ENCODE results near the gene ANKRD11.
"Not testable (repeated sequence)": the region's sequence is repeated elsewhere in the genome, so short reads cannot be mapped to it uniquely, and the experiment has no call there.

ANKRD11 gene

DNA sequence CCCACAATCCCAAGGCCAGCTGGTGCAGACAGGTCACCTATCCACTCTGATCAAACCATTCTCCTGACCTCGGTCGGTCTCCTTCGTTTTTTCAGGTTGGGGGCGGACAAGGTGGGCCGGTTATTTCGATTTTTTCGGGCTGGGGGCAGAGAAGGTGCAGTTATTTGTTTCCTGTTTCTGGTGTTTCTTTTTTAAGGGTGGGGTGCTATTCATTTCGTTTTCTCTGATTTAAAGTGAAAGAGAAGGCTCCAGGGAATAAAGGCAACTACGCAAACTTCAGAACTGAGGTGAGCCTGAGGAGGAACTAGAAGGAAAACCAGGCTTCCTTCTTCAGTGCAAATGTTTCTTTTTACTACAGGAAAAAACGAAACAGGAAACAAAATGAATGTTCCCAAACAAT is 64.8 kb downstream of the ANKRD11 start:
- TF ChIP-seq CTCF (IDR thresholded peaks at IDR 0.05; ENCODE audit: low read depth, low read length), result no peak
- no peak for DNase-seq (ENCODE audit: low read depth in 2 of 2)
- H3K4me3 ChIP-seq (replicated peaks in 1 of 2; ENCODE audit: low read depth in 2 of 2, low read length in 2 of 2), result no peak overlapping the region

DNA sequence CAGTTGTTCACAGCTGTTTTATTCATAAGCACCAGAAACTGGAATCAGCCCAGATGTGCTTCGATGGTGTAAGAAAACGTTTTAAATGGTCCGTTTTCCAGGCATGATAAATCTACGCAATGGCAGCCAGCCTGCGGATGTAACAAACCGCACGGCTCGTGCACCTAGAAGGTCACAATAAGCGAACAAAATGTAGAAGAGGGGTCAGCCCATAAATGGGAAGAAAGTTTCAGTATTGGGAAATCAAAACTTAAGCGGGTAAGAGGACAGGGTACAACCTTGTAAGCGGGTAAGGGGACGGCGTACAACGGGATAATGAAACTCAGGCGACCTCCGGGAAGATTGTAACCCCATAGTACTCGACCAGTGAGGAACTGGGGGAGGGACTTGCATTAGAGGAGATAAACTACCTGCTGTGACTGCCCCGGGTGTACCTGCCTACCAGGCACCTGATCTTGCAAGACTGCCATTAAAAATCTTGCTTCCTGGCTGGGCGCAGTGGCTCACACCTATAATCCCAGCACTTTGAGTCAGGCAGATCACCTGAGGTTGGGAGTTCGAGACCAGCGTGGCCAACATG is 66.6 kb downstream of the ANKRD11 start:
- no peak overlapping the region for H3K4me3 ChIP-seq (replicated peaks in 1 of 2; ENCODE audit: low read depth in 2 of 2, low read length in 2 of 2)
- no peak for DNase-seq (ENCODE audit: low read depth in 2 of 2)
- TF ChIP-seq CTCF (IDR thresholded peaks at IDR 0.05; ENCODE audit: low read depth, low read length), result no peak

DNA sequence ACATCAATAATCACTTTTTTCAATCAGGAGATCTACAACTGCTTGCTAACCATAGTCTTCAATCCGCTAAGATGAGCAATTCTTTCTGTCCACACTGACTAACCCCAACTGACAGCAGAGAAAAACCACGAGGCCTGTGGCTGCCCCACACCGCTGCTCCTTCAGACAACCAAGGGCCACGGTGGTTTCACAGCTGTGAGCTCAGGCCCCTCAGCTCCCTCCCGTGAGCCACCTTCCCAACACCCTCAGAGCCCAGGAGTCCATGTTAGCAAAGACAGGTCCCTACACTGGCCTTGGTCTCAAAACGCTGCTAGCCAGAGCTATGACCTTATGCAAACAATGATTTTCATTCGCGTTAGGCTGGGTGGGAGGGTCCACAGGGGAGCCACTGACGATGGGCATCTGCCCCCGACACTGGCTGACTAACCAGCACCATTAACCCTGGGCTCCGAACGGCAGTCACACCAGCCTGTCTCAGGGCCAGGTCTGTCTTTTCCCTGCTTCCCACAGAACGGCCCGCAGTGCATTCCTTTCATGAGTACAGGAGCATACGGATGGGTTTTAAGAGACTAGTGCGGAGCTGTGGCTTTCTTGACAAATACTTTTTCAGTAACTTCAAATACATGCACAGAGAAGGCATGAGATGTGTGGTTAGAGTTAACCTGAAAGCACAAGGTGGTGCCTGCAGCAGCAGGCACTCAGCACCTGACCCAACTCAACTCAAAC is 67.3 kb downstream of the ANKRD11 start:
- DNase-seq (ENCODE audit: low read depth in 2 of 2), result peak in 1 of 2 donors; percentile 77
- no peak for TF ChIP-seq CTCF (IDR thresholded peaks at IDR 0.05; ENCODE audit: low read depth, low read length)
- peak overlapping the region in 1 of 2 donors; percentile 2 for H3K4me3 ChIP-seq (replicated peaks in 1 of 2; ENCODE audit: low read depth in 2 of 2, low read length in 2 of 2)

DNA sequence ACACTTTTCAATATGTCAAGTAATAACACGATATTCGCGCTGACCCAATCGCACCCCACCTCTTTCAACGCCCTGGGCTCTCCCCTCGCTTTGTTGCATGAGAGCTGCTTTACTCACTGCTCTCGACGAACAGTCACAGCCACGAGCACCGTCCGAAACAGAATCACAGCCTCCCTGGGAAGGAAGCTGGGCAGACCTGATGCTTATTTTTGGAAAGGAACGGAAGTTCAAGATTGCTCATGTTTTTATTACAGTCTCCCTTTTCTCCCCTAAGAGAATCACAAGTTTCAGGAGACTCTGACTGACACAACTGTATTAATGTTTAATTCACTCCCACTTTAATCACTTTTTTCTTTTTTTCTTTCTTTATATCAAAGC is 67.8 kb downstream of the ANKRD11 start:
- TF ChIP-seq CTCF (IDR thresholded peaks at IDR 0.05; ENCODE audit: low read depth, low read length), result no peak
- no peak overlapping the region for H3K4me3 ChIP-seq (replicated peaks in 1 of 2; ENCODE audit: low read depth in 2 of 2, low read length in 2 of 2)
- peak; percentile 41 to 90 for DNase-seq (ENCODE audit: low read depth in 2 of 2)

- DNase-seq (ENCODE audit: low read depth in 2 of 2); H3K4me3 ChIP-seq (replicated peaks in 1 of 2; ENCODE audit: low read depth in 2 of 2, low read length in 2 of 2): not testable (repeated sequence)
Observed at GRCh38 chr16:89421300-89421699, 69.1 kb downstream of the ANKRD11 start.

DNA sequence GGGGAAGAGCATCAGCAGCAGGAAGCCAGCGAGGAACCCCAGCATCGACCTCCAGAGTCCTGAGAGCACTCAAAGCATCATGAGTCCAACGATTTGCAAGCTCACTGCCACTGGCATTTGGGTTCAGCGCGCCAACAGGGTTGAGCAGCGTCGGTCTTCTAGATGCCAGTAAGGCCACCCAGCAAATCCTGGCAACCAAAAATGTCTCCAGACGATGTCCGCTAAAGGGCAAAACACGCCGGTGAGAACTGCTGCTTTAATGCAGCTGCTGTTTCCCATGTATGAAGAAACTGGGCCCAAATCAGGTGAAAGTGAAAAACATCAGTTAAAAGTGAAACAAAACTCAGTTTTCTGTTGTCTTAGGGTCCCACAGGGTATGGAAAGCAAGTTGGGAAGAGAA is 70.2 kb downstream of the ANKRD11 start:
- TF ChIP-seq CTCF (IDR thresholded peaks at IDR 0.05; ENCODE audit: low read depth, low read length), result no peak
- no peak for DNase-seq (ENCODE audit: low read depth in 2 of 2)
- H3K4me3 ChIP-seq (replicated peaks in 1 of 2; ENCODE audit: low read depth in 2 of 2, low read length in 2 of 2), result no peak overlapping the region

DNA sequence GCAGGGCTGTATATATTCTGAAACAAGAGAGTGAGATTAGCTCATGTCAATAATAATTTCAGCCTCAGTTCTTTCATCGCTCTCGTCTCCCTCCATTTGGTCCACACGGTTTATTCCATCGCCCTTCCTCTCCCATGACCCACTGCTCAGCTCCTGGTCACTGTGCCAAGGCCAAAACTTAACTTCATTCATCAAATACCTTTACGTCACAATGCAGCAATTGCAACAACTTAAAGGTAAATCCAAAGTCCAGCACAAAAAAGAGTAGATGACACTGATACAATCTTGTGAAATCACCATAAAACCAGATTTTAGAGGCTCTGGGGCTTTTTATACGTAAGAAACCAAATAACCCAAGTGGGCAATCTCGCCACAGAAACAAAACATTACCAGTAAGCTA is 72.0 kb downstream of the ANKRD11 start:
- no peak for DNase-seq (ENCODE audit: low read depth in 2 of 2)
- no peak for TF ChIP-seq CTCF (IDR thresholded peaks at IDR 0.05; ENCODE audit: low read depth, low read length)

More for the DNA sequence above, 72.0 kb downstream of the ANKRD11 start:
- no peak overlapping the region for H3K4me3 ChIP-seq (replicated peaks in 1 of 2; ENCODE audit: low read depth in 2 of 2, low read length in 2 of 2)

Data from cardiac fibroblast (primary cell).